Activated CD8-positive, alpha-beta memory T cell treated with anti-CD3 and anti-CD28 coated beads, Interleukin-2, amount 10 ng/mL, durations not matched to agents 7 days and 5 days (primary cell): ENCODE data around the gene MTFR1L. TPM values are rescaled to one million over a fixed set of nuclear protein-coding genes. Genes with fewer than 3 reads are reported as not detected.

Experiments
- ATAC-seq: fragments of 150-1000 bp; cut with Tn5 transposase; one replicate; pipeline ENCODE4 v1.10.0; 2021; ENCODE audit warnings: moderate library complexity
- CTCF ChIA-PET: fragments of 350-600 bp; sonication (Branson Sonifier 250); formaldehyde crosslinking; loops from one replicate; lab custom pipeline; 2021; ENCODE audit warnings: antibody characterized with exemption; lab: Charles Lee
- DNase-seq: peaks from one replicate; pipeline ENCODE4 v3.0.0-alpha.2; 2020
- H3K27ac Mint-ChIP-seq: one replicate; pipeline ENCODE4 v1.8.0; 2021; ENCODE audit warnings: mild to moderate bottlenecking, mixed read lengths
- H3K27me3 Mint-ChIP-seq: one replicate; pipeline ENCODE4 v1.8.0; 2021; ENCODE audit warnings: mixed read lengths
- H3K36me3 Mint-ChIP-seq: one replicate; pipeline ENCODE4 v1.8.0; 2021; ENCODE audit warnings: mild to moderate bottlenecking, mixed read lengths
- H3K4me1 Mint-ChIP-seq: one replicate; pipeline ENCODE4 v1.8.0; 2021; ENCODE audit warnings: mixed read lengths
- H3K4me3 Mint-ChIP-seq: one replicate; pipeline ENCODE4 v1.8.0; 2021; ENCODE audit warnings: mild to moderate bottlenecking, moderate library complexity, mixed read lengths
- H3K9me3 Mint-ChIP-seq: one replicate; pipeline ENCODE4 v1.8.0; 2022; ENCODE audit warnings: low read depth, mixed read lengths
- total RNA-seq, 2 experiments: library from RNA; stranded (reverse); gene quantifications; one replicate each; pipeline ENCODE4 v1.2.3, GENCODE V29; 2021

Gene MTFR1L
- total RNA-seq, 2 experiments from 2014 or later: 28.9 to 31.2 TPM

DNA sequence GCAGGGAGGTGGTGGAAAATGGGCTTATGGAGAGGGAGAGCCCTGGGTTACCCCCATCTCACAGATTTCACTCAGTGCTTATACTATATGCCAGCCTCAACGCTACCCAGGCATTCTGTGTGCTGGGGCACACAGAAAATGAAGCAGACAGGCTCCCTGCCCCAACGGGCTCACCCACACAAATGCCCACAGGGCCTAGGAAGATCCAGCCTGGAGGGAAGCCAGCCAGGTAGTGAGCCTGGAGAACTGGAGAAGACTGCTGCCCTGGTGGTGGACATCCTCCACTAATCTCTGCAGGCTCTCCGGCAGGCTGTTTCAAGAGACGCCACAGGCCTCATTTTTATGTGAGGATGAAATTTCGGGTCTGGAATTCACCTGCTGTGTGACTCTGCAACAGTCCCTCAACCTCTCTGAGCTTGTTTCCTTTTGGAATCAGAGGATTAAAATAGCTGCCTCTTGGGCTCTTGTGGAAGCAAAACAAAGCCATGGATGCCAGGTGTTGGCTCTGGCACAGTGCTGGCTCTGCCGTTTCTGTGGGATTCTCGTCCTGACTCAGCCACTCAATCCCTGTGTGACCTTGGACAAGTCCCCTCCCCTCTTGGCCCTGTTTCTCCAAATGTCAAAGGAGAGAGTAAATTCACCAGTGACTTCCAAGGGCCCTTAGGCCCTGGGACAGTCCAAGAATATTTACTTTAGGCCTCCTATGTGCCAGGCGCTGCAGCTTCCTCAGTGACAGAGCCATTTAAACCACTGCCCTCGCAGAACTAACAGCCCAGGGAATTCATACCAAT, 52.1 kb downstream of the MTFR1L start:
- no peak overlapping the region for H3K4me3 Mint-ChIP-seq
- DNase-seq: no peak
- CTCF ChIA-PET: no interaction called here
- peaks cover 10% of the 10 kb centered on the region for H3K4me1 Mint-ChIP-seq
- no peaks in the 10 kb centered on the region for H3K36me3 Mint-ChIP-seq
- peaks cover 10% of the 10 kb centered on the region for H3K27me3 Mint-ChIP-seq
- H3K27ac Mint-ChIP-seq: no peak overlapping the region
- H3K9me3 Mint-ChIP-seq: no peaks in the 10 kb centered on the region
- ATAC-seq: no peak

DNA sequence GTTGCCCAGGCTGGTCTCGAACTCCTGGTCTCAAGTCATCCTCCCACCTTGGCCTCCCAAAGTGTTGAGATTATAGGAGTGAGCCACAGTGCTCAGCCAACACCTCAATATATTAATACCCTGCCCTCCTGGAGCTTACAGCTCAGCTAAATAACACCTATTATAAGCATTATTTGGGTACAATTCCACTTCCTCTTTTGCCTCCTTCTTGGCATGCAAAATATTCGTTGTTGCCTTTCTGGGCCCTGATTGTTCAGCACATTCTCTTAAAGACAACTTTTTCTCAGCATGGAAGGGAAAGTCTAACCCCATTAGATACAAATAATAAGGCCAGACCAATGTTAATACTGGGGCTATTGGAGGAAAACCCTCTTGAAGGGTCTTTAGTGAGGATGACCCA, 53.0 kb downstream of the MTFR1L start:
- CTCF ChIA-PET: no interaction called here
- Mint-ChIP-seq H3K4me3 (no peak overlapping the region), H3K27me3 (peaks cover 15% of the 10 kb centered on the region), H3K27ac (no peak overlapping the region), H3K4me1 (peaks cover 10% of the 10 kb centered on the region), H3K36me3 (no peaks in the 10 kb centered on the region), H3K9me3 (no peaks in the 10 kb centered on the region)
- no peak for ATAC-seq
- no peak for DNase-seq

DNA sequence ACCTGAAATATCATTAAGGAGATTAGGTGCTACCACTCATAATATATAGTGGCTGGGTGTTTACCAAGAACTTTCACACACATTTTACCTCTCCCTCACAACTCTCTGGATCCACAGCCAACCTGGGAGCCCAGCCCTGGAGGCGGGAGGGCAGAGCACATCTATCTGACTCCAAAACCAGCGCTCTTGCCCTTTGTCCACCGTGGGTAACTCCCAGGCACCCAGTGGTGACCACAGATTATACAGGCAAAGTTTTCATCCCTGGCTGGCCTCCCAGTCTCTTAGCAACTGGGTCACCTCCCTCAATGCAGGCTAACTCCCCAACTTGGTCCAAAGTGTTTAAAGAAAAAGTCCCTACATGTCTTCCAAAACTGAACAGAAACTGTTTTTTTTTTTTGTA, 53.4 kb downstream of the MTFR1L start:
- Mint-ChIP-seq H3K9me3 (no peaks in the 10 kb centered on the region), H3K4me1 (peaks cover 10% of the 10 kb centered on the region), H3K27ac (no peak overlapping the region), H3K36me3 (no peaks in the 10 kb centered on the region), H3K4me3 (no peak overlapping the region), H3K27me3 (peaks cover 19% of the 10 kb centered on the region)
- DNase-seq (no peak), ATAC-seq (no peak)
- CTCF ChIA-PET: no interaction called here

DNA sequence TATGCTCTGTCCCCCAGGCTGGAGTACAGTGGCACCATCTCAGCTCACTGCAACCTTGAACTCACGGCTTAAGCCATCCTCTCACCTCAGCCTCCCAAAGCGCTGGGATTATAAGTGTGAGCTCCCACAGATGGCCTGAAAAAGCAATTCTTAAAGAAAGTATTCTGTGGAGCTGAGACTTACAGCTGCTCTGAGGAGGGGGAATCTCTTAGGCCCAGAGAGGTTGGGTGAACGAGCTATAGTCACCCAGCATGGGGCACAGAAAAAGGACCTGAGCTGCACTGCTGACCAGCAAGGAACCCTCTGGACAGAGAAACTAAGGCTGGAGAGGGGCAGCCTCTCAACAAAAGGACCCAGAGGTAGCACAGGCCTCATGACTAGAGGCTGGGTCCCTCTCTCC, 54.5 kb downstream of the MTFR1L start:
- Mint-ChIP-seq H3K9me3 (no peaks in the 10 kb centered on the region), H3K4me3 (no peak overlapping the region), H3K27me3 (peaks cover 19% of the 10 kb centered on the region), H3K4me1 (peaks cover 10% of the 10 kb centered on the region), H3K27ac (no peak overlapping the region), H3K36me3 (no peaks in the 10 kb centered on the region)
- CTCF ChIA-PET: interaction anchor here (1.9 to 2.2 kb wide), 2 partner anchors 21 to 162 kb away, joined by 10 to 13 read pairs; no protein-coding TSS in a partner anchor
- no peak for ATAC-seq
- DNase-seq: no peak

DNA sequence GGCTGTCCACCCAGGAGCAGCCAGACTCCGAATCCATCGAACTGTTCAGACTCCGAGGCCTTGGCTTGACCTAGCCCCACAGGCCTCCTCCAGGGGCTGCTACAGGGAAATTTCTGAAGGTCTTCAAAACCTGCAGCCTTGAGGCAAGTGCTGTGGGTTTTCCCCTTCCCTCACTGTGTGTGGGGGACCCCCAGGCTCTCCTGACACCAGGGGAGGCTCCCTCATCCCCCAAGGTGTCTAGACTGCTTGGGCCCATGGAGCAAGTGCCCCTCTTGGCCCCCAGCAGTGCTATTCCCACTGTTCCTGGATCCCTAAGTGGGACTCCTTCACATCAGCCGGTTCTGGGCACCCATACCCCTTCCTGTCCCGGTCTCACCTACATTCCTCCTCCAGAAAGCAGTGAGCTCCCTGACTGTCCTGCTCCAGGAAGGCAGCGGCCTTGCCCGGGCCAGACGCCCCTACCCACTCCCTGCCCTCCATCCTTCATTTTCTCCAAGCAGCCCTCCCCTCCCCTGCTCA, 54.9 kb downstream of the MTFR1L start:
- Mint-ChIP-seq H3K36me3 (no peaks in the 10 kb centered on the region), H3K27ac (peak overlapping the region; percentile 15), H3K9me3 (no peaks in the 10 kb centered on the region), H3K4me1 (peaks cover 10% of the 10 kb centered on the region), H3K4me3 (peak overlapping the region; percentile 79), H3K27me3 (peaks cover 19% of the 10 kb centered on the region)
- no peak for ATAC-seq
- DNase-seq: no peak
- CTCF ChIA-PET: interaction anchor here (1.0 to 2.2 kb wide), 9 partner anchors 13 to 161 kb away, joined by 3 to 13 read pairs (median 6); partner anchors contain the start of gene PAFAH2

DNA sequence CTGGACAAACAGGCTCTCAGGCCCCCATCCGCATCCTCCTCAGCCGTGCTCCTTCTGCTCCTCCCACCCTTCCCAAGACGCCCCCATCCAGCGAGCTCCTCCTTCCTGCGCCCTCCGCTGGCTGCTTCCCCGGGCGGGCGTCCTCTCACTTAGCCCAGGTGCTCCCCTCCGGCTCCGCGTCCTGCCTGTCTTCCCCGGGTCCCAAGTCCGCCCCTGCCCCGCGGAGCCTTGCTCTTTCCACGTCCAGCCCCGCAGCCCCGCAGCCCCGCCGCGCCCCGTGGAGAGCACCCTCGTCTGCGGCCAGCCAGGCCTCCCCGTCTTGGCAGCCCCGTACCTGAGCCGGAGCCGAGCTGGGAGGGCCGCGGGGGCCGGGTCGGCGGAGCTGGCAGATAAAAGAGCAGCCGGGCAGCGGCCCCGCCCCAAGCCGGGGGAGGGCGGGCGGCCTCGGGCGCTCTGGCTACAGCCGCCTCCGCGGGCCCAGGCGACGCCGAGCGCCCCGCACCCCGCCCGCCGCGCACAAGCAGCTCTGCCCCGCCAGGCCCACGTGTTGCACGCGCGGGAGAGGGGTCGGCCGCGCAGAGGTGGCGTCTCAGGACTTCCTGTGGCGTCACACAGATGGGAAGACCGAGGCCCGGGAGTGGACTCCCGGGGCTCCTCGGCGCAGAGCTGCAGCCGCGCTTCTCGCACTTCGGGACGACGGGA, 55.6 kb downstream of the MTFR1L start, which contains the start of gene PAQR7:
Gene PAQR7, minus strand, starts transcription at position 555 of the 702 bp plus-strand sequence. CDS start 11,869 bp downstream, outside the sequence.
- Mint-ChIP-seq H3K27me3 (peaks cover 21% of the 10 kb centered on the region), H3K36me3 (no peaks in the 10 kb centered on the region), H3K27ac (peak within 1 kb of the TSS; percentile 15), H3K4me1 (peaks cover 10% of the 10 kb centered on the region), H3K9me3 (no peaks in the 10 kb centered on the region), H3K4me3 (peak within 1 kb of the TSS; percentile 79)
- peak; percentile 72 for DNase-seq
- ATAC-seq: peak; percentile 86
- CTCF ChIA-PET: interaction anchor here (0.8 to 2.2 kb wide), 10 partner anchors 9 to 161 kb away, joined by 3 to 13 read pairs (median 6); partner anchors contain the start of gene PAFAH2

DNA sequence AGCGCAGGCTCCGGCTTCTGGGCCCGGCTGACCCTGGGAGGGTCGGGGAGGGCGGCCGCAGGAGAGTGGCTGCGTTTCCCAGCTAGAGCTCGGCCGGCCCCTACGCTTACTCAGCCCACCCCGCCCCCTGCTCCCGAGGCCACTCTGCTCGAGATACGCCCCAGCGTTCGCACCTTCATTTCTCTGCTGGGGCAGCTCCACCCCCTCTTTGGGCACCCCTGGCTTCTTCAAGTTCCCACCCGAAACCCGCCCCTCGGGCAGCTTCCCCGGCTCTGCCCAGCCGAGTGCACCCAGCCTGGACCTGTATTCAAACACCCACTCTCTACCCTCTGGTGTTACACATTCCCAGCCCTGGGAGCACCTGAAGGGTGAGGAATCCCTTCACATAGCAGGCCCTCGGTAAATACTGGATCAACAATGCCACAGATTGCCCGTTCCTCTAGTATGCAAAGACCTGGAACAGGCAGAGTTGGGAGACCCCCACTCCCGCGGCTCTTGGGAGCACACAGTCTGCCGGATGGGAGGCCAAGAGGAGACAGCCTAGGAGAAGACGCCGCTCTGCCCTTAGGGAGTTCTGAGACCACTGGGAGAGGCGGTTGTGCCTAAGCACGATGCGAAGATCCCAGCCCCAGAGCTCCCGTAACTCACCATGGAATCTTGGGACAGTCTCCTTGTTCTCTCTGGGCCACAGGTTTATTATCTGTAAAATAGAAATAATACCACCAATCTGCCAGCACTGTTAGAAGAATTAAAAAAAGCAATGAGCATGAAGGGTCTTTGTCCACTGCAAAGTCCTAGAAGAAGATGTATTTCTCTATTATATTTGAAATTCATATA, 56.3 kb downstream of the MTFR1L start:
- Mint-ChIP-seq H3K4me3 (peak overlapping the region; percentile 47), H3K9me3 (no peaks in the 10 kb centered on the region), H3K4me1 (peaks cover 10% of the 10 kb centered on the region), H3K27me3 (peaks cover 22% of the 10 kb centered on the region), H3K27ac (no peak overlapping the region), H3K36me3 (no peaks in the 10 kb centered on the region)
- CTCF ChIA-PET: interaction anchor here (0.7 to 2.2 kb wide), 10 partner anchors 8 to 490 kb away, joined by 3 to 13 read pairs (median 6); partner anchors contain the start of gene PAFAH2
- no peak for DNase-seq
- ATAC-seq: no peak

DNA sequence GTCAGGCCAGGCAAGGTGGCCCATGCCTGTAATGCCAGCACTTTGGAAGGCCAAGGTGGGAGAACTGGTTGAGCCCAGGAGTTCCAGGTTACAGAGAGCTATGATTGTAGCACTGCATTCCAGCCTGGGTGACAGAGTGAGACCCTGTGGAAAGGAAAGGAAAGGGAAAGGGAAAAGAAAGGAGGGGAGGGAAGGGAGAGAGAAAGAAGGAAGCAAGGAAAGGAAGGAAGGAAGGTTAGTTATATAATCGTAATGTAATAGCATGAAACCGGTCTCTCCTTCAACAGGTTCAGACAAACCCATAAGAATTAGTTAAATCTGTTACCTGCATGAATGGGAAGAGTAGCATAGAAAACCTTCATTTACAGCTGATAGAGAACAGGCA, 56.9 kb downstream of the MTFR1L start:
- DNase-seq (no peak), ATAC-seq (no peak)
- Mint-ChIP-seq H3K36me3 (no peaks in the 10 kb centered on the region), H3K27ac (no peak overlapping the region), H3K4me1 (peaks cover 10% of the 10 kb centered on the region), H3K27me3 (peaks cover 22% of the 10 kb centered on the region), H3K9me3 (no peaks in the 10 kb centered on the region), H3K4me3 (no peak overlapping the region)
- CTCF ChIA-PET: interaction anchor here (0.7 to 2.1 kb wide), 4 partner anchors 20 to 490 kb away, joined by 3 to 9 read pairs (median 3); partner anchors contain the start of gene PAFAH2

DNA sequence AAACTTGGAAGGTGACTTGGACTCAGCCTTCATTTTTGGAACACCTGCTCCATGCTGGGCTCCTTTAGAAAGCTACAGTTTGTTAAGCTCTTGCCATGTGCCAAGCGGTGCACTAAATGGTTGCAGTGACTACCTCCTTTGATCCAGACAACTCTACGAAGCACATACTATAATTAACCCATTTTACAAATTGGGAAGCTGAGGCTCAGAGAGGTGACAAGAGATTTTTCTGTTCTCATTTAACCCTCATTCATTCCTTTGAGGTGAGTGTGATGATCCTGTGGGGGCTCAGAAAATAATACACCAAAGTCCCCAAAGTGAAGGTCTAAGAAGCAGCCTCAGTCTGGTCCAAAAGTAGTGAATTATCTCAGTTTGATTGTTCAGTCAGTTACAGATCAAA, 57.4 kb downstream of the MTFR1L start:
- CTCF ChIA-PET: interaction anchor here (0.9 to 1.3 kb wide), 2 partner anchors 19 to 121 kb away, joined by 3 read pairs; partner anchors contain the start of gene PAFAH2
- Mint-ChIP-seq H3K27me3 (peaks cover 22% of the 10 kb centered on the region), H3K36me3 (no peaks in the 10 kb centered on the region), H3K4me3 (no peak overlapping the region), H3K9me3 (no peaks in the 10 kb centered on the region), H3K27ac (no peak overlapping the region), H3K4me1 (peaks cover 10% of the 10 kb centered on the region)
- DNase-seq: no peak
- ATAC-seq: no peak

DNA sequence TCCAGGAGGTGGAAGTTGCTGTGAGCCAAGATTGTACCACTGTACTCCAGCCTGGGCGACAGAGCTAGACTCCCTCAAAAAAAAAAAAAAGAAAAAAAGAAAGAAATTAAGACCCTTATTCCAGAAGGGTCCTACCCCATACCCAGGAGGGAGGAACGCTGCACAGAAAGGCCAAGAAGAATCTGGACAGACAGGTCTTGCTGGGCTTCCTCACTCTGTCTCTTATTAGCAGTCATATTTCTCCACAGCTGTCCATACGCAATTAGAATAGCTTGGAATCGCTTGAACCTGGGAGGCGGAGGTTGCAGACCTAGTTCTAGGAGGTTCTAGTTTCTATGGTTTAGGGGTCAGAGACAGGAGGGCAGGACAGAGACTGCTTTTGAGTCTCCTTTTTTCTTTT, 58.9 kb downstream of the MTFR1L start:
- DNase-seq (no peak), ATAC-seq (no peak)
- H3K27ac Mint-ChIP-seq: no peak overlapping the region
- H3K27me3 Mint-ChIP-seq: peaks cover 22% of the 10 kb centered on the region
- no peak overlapping the region for H3K4me3 Mint-ChIP-seq
- CTCF ChIA-PET: no interaction called here
- H3K9me3 Mint-ChIP-seq: no peaks in the 10 kb centered on the region
- no peaks in the 10 kb centered on the region for H3K36me3 Mint-ChIP-seq
- peaks cover 10% of the 10 kb centered on the region for H3K4me1 Mint-ChIP-seq

DNA sequence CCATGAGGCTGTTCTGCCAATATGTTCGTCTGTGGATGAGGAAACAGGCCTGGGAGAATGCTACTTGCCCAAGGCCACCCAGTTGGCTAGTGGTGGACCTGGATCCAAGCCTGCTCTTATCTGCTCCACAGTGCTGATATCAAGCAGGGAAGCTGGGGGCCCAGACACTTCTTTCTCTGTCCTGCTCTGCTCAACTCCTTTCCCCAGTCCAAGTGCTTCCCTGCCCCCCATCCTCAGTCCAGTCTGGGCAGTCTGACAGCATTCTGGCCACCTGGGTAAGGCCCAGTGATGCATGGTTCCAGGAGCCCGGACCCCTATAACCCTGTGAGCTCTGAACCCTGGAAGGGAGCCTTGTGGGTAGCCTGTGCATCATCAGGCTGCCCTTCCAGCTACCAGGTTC, 59.9 kb downstream of the MTFR1L start:
- no peak for DNase-seq
- Mint-ChIP-seq H3K4me1 (peaks cover 10% of the 10 kb centered on the region), H3K4me3 (no peak overlapping the region), H3K27me3 (peaks cover 22% of the 10 kb centered on the region), H3K27ac (no peak overlapping the region), H3K36me3 (no peaks in the 10 kb centered on the region), H3K9me3 (no peaks in the 10 kb centered on the region)
- ATAC-seq: no peak
- CTCF ChIA-PET: interaction anchor here (1.1 kb wide), 1 partner anchor 16 kb away, joined by 3 read pairs; no protein-coding TSS in a partner anchor

DNA sequence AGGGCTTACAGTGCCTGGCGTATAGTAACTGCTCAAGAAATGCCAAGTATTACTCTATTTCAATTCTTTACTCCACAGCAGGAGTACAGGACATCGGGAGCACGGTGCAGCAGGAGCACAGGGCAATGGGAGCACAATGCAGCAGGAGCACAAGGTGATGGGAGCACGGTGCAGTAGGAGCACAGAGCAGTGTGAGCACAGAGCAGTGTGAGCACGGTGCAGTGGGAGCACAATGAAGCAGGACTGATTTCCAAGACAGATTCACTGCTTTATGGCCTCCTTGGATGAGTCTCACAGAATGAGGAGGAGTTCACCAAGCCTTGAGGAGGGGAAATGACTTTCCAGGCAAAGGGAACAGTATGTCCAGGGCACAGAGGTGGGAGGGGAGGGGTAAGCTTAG, 60.8 kb downstream of the MTFR1L start:
- Mint-ChIP-seq H3K4me1 (peaks cover 5% of the 10 kb centered on the region), H3K9me3 (no peaks in the 10 kb centered on the region), H3K27me3 (peaks cover 22% of the 10 kb centered on the region), H3K27ac (no peak overlapping the region), H3K36me3 (no peaks in the 10 kb centered on the region), H3K4me3 (no peak overlapping the region)
- DNase-seq: no peak
- CTCF ChIA-PET: interaction anchor here (0.5 to 1.1 kb wide), 2 partner anchors 15 to 1037 kb away, joined by 3 read pairs; no protein-coding TSS in a partner anchor
- no peak for ATAC-seq
